Right cardiac atrium (tissue), 5 donors: ENCODE data around the gene BTF3L4. TPM values are rescaled to one million over a fixed set of nuclear protein-coding genes. Genes with fewer than 3 reads are reported as not detected.
"Not testable (repeated sequence)": the region's sequence is repeated elsewhere in the genome, so short reads cannot be mapped to it uniquely, and the experiment has no call there.

ENCODE experiments used
- ATAC-seq, 2 donors: fragments of 200-7000 bp; cut with Tn5 transposase; one replicate each; pipeline versions ENCODE4 v1.8.0 to v1.9.1; 2020; ENCODE audit warnings: moderate library complexity in 2 of 2, mild to moderate bottlenecking in 1 of 2
- DNase-seq, 3 donors: peaks; one replicate each; pipeline ENCODE4 v3.0.0-alpha.2; 2020
- H3K27ac ChIP-seq: one replicate; pipeline ENCODE4 v1.5.1; 2013; ENCODE audit warnings: mild to moderate bottlenecking, low read length, control low read depth, moderate library complexity
- H3K27me3 ChIP-seq: one replicate; pipeline ENCODE4 v1.6.1; 2013; ENCODE audit not compliant: control insufficient read depth, insufficient read depth
- H3K4me1 ChIP-seq: one replicate; pipeline ENCODE4 v1.6.1; 2013; ENCODE audit warnings: low read length; ENCODE audit not compliant: control insufficient read depth, insufficient read depth
- H3K4me3 ChIP-seq: one replicate; pipeline ENCODE4 v1.5.1; 2013; ENCODE audit warnings: low read length, control low read depth
- H3K9me3 ChIP-seq: one replicate; pipeline ENCODE4 v1.6.1; 2013; ENCODE audit warnings: low read length; ENCODE audit not compliant: control insufficient read depth
- WGBS: extraction: QIAGEN DNeasy Blood & Tissue Kit; methylation state at CpG from one replicate; pipeline ENCODE4 v1.1.7; 2013; 5-methylcytosine and 5-hydroxymethylcytosine counted together
- intact Hi-C, 4 donors: fragments of 100-400 bp; cut with DNase I; formaldehyde crosslinking; loops; one replicate each; pipeline versions ENCODE4 v1.11.0 to v1.14.0; 2022 to 2023
- polyA plus RNA-seq: library from polyadenylated mRNA; stranded (reverse); fragments of 200-250 nt; gene quantifications from one replicate; pipeline ENCODE4 v1.2.3, GENCODE V29; 2013
- total RNA-seq, 4 donors: library from RNA; stranded (reverse); fragmentation: NEBNext Ultra II Directional; extraction: Animal tissue kit (Norgen Biotek cat#: 25700); gene quantifications; one replicate each; pipeline ENCODE4 v1.2.1, GENCODE V29; 2021
- donor health status: healthy with polysubstance abuse.
- donor health status: DM: no; HTN: yes; CAD: no.
- donor health status: DM: no; HTN: no; CAD: no.
- donor health status: DM: no; HTN: yes; CAD: no; lungs with severe emphysema.
- donor health status: DM: yes; HTN: yes; CAD: no.

The BTF3L4 gene
- total and polyA plus RNA-seq, 5 donors, result 28.5 to 35.8 (median 33.2) TPM

DNA sequence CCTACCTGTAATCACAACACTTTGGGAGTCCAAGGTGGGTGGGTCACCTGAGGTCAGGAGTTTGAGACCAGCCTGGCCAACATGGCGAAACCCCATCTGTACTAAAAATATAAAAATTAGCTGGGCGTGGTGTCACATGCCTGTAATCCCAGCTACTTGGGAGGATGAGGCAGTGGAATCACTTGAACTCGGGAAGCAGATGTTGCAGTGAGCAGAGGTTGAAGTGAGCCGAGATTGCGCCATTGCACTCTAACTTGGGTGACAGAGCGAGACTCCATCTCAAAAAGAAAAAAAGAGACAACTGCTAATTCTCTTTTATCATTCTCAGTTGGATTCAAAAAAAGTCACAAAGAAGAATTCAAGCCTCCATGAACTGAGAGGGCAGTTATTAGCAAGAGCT is 21.2 kb downstream of the BTF3L4 start:
- H3K9me3 ChIP-seq, H3K4me3 ChIP-seq, H3K27ac ChIP-seq, H3K27me3 ChIP-seq, ATAC-seq, DNase-seq, intact Hi-C loops, H3K4me1 ChIP-seq: not testable (repeated sequence)
- 94% methylated on average over 6 of the region's 6 CpGs for WGBS

DNA sequence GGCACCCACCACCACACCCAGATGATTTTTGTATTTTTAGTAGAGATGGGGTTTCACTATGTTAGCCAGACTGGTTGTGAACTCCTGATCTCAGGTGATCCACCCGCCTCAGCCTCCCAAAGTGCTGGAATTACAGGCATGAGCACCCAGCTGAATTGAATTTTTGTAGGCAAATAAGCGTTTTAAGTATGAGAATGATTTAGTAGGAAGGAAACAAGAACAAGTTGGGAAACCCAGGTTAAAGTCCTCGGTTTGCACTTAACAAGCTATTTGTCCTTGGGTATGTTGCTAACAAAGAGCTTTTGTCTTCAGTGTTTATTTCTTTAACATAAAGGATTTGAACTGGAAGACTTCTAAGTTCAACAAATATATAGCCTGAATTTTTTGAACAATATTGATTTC is 23.9 kb downstream of the BTF3L4 start:
- DNase-seq (no peak), ATAC-seq (no peak)
- H3K27ac ChIP-seq, result no peak overlapping the region
- H3K4me3 ChIP-seq, result no peak overlapping the region
- intact Hi-C loops, result no loop called here
- 85% methylated on average over 3 of the region's 3 CpGs for WGBS
- no peaks in the 10 kb centered on the region for H3K9me3 ChIP-seq
- H3K4me1 ChIP-seq, result no peaks in the 10 kb centered on the region
- H3K27me3 ChIP-seq, result no peaks in the 10 kb centered on the region

DNA sequence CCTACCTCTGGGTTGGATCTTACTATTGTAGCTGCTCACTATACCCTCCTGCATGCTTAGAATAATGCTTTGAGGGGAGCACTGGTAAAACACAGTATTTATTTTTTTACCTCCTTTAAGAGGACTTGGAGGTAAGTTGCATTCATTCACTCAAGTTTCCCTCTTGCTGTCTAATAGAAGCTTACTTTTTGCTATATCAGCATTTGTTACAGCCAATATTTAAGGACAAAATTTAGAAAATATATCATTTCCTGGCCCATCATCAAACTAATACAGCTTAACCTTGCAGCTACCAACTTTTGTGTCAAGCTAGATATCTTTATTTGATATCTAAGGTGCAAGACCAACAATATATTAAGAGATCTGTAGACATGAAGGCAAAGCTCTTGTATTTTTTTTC is 31.8 kb downstream of the BTF3L4 start:
- intact Hi-C loops, H3K4me1 ChIP-seq, H3K27ac ChIP-seq, ATAC-seq, H3K27me3 ChIP-seq, DNase-seq, H3K9me3 ChIP-seq, H3K4me3 ChIP-seq: not testable (repeated sequence)

DNA sequence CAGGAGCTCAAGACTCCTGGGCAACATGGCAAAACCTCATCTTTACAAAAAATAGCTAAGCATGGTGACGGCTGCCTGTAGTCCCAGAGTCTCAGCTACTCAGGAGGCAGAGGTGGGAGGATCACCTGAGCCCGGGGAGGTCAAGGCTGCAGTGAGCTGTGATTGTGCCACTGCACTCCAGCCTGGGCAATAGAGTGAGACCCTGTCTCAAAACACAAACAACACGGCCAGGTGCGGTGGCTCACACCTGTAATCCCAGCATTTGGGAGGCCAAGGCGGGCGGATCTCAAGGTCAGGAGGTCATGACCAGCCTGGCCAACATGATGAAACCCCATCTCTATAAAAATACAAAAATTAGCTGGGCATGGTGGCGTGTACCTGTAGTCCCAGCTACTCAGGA is 38.2 kb downstream of the BTF3L4 start:
- H3K27me3 ChIP-seq, H3K4me1 ChIP-seq, H3K9me3 ChIP-seq, ATAC-seq, H3K4me3 ChIP-seq, intact Hi-C loops, H3K27ac ChIP-seq, DNase-seq: not testable (repeated sequence)
- WGBS, result 91% methylated on average over 7 of the region's 7 CpGs

DNA sequence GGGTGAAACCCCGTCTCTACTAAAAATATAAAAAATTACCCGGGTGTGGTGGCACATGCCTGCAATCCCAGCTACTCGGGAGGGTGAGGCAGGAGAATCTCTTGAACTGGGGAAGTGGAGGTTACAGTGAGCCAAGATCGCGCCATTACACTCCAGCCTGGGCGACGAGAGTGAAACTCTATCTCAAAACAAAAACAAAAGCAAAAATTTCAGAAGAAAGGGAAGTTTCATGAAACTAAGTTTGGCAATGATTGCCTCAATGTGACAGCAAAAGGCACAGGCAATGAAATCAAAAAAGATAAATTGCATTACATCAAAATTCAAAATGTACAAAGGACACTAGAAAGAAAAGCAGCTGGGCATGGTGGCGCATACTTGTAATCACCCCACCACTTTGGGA is 40.1 kb downstream of the BTF3L4 start:
- no peak for DNase-seq
- Histone ChIP-seq H3K4me1 (no peaks in the 10 kb centered on the region), H3K27me3 (no peaks in the 10 kb centered on the region), H3K27ac (no peak overlapping the region), H3K9me3 (no peaks in the 10 kb centered on the region), H3K4me3 (no peak overlapping the region)
- intact Hi-C loops, result no loop called here
- WGBS, result 69% methylated on average over 8 of the region's 8 CpGs
- no peak for ATAC-seq

DNA sequence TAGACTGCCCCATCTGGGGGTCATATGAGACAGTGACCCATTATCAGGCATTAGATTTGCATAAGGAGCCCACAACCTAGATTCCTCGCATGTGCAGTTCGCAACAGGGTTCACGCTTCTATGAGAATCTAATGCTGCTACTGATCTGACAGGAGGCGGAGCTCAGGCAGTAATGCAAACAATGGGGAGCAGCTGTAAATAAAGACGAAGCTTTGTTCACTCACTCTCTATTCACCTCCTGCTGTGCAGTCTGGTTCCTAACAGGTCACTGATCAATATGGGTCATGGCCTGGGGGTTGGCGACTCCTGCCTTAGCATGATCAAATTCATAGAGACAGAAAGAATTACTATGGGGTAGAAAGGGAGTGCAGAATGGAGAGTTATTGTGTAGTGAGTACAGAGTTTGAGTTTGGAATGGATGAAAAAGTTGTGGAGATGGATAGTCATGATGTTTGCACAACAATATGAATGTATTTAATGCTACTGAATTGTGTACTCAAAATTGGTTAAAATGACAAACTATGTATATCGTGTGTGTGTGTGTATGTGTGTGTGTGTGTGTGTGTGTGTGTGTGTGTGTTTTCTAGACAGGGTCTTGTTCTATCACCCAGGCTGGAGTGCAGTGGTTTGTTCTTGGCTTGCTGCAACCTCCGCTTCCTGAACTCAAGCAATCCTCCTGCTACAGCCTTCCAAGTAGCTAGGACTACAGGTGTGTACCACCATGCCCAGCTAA is 42.2 kb downstream of the BTF3L4 start:
- Histone ChIP-seq H3K27me3 (no peaks in the 10 kb centered on the region), H3K4me3 (no peak overlapping the region), H3K27ac (no peak overlapping the region), H3K4me1 (no peaks in the 10 kb centered on the region), H3K9me3 (no peaks in the 10 kb centered on the region)
- intact Hi-C loops, result no loop called here
- DNase-seq (no peak), ATAC-seq (no peak)
- 63% methylated on average over 8 of the region's 8 CpGs for WGBS

DNA sequence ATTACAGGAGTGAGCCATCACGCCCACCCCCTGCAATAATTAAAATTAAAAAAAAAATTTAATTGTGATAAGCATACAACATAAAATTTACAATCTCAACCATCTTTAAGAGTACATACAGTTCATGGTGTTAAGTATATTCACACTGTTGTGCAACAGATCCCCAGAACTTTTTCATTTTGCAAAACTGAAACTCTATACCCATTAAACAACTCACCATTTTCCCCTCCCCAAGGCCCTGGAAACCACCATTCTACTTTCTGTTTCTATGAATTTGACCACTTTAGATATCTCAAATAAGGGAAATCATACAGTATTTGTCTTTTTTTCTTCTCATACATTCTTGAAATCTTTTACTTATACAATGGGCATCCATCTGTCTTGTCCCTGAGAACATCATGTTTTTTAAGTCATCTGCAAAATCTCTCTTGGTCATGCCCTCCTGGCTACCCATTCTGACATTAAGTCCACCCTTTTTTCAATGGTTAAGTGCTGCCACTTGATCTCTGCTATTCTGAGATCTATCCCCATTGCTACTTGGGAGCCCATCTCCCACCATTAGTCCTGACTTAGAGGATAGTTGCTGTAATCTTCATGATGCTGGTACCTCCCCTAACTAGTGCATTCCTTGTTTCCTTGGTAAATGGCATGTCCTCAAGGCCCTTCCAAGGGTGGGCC is 46.4 kb downstream of the BTF3L4 start:
- Histone ChIP-seq H3K9me3 (no peaks in the 10 kb centered on the region), H3K27ac (no peak overlapping the region), H3K4me1 (no peaks in the 10 kb centered on the region), H3K4me3 (no peak overlapping the region), H3K27me3 (no peaks in the 10 kb centered on the region)
- no peak for ATAC-seq
- 85% methylated on average over 1 of the region's 1 CpG for WGBS
- intact Hi-C loops, result no loop called here
- DNase-seq, result no peak

DNA sequence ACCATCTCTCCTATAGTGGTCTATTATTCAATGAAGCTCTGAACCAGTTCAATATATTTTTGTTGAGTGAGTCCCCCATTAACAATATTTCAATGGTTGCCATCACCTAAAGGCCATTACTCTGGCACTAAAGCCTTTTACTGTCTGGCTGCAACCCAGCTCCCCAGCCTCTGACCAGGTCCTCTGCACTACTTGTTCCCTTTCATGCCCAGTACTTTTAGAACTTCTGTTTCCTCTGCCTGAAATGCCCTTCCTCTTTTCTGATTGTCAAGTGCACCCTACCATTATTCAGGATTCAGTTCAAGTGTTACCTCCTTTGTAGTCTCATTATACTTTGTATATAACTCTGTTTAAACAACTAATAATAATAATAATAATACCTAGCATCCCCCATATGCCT is 55.4 kb downstream of the BTF3L4 start:
- ATAC-seq (no peak), DNase-seq (no peak)
- no peak overlapping the region for H3K4me3 ChIP-seq
- H3K4me1 ChIP-seq, result no peaks in the 10 kb centered on the region
- H3K27ac ChIP-seq, result no peak overlapping the region
- H3K27me3 ChIP-seq, result no peaks in the 10 kb centered on the region
- no peaks in the 10 kb centered on the region for H3K9me3 ChIP-seq
- intact Hi-C loops, result no loop called here

DNA sequence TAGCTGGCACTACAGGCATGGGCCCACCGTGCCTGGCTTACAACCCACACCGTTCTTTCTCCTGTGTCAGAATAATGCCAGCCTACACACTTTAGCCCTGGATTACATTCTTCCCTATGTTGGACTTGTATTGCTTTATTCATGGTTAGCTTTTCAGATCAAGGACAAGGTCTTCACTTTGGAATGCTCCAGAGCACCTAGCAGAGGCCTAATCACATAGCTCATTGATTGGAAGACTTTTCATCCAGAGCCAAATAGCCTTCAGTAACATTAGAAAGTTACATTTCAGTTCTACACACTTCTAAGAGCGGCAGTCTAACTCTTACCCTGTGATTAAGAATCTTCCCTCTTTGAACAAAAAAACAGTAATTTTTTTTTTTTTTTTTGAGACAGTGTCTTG is 56.4 kb downstream of the BTF3L4 start:
- no peaks in the 10 kb centered on the region for H3K9me3 ChIP-seq
- no peak for ATAC-seq
- no peak overlapping the region for H3K4me3 ChIP-seq
- H3K27ac ChIP-seq, result no peak overlapping the region
- no peak for DNase-seq
- 95% methylated on average over 3 of the region's 3 CpGs for WGBS
- no peaks in the 10 kb centered on the region for H3K27me3 ChIP-seq
- intact Hi-C loops, result no loop called here
- H3K4me1 ChIP-seq, result no peaks in the 10 kb centered on the region

DNA sequence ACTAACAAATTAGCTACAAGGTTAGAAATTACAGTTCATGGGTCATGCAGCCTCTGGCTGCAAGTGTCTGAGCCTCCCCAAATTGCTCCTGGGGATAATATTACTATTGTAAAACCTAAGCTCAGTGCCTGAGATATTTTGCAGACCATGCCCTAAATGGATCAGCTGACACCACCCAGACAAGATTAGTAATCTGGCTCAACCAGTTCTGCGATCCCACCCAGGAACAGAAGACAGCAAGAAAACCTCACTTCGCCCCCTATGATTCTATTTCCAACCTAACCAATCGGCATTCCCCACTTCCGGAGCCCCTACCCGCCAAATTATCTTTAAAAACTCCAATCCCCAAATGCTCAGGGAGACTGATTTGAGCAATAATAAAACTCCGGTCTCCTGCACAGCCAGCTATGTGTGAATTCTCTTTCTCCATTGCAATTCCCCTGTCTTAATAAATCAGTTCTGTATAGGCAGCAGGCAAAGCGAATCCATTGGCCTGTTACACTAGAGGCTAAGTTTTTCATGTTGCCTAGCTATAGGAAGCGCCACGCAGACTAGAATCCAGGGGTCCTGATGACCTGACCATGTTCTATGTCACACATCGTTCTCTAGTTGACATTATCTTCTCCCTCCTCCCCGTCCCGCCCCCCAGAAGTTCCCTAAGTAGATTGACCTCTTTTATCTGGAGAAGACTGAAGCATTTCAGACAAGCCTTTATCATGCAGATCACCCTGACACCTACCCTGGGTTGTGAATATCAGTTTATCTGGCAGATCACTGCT is 63.4 kb downstream of the BTF3L4 start:
- WGBS, result 45% methylated on average over 12 of the region's 12 CpGs
- intact Hi-C loops, result loop anchor here in 1 of 4 donors (10.0 kb wide), 1 partner anchor 175 kb away; no protein-coding TSS in a partner anchor
- H3K27ac ChIP-seq, result no peak overlapping the region
- no peak overlapping the region for H3K4me3 ChIP-seq
- H3K4me1 ChIP-seq, result no peaks in the 10 kb centered on the region
- no peak for DNase-seq
- ATAC-seq, result no peak
- no peaks in the 10 kb centered on the region for H3K27me3 ChIP-seq
- no peaks in the 10 kb centered on the region for H3K9me3 ChIP-seq

DNA sequence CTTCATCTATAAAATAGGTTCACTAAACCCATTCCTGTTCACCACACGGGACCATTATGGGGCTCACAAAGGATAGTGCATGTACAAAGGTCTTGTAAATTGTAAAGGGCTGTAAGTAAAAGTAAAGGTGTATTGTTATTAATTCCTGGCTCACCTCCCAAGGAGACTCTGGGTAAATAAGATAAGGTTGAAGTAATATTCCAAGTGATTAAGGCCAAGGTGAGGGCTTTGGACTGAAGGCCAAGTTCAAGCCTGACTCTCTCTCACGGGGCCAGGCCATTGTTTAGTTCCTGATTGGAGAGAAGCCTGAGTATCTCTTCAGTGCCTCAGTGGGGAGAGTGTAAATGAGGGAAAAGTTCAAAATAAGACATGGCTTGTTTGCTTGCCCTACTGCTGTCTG is 66.3 kb downstream of the BTF3L4 start:
- DNase-seq, result no peak
- no peaks in the 10 kb centered on the region for H3K27me3 ChIP-seq
- no peaks in the 10 kb centered on the region for H3K4me1 ChIP-seq
- WGBS, result 57% methylated on average over 2 of the region's 2 CpGs
- intact Hi-C loops, result loop anchor here in 1 of 4 donors (10.0 kb wide), 1 partner anchor 172 kb away; no protein-coding TSS in a partner anchor
- no peak overlapping the region for H3K4me3 ChIP-seq
- no peaks in the 10 kb centered on the region for H3K9me3 ChIP-seq
- H3K27ac ChIP-seq, result no peak overlapping the region
- ATAC-seq, result no peak
